IPS-18c (cell line): ENCODE data around the gene OR4K2.
"Not testable (repeated sequence)": the region's sequence is repeated elsewhere in the genome, so short reads cannot be mapped to it uniquely, and the experiment has no call there.

ENCODE experiments used
- H3K4me3 ChIP-seq: 2 replicates; pipeline ENCODE4 v1.7.0; 2013; ENCODE audit warnings: low read depth, mild to moderate bottlenecking, low read length, moderate library complexity; ENCODE audit not compliant: insufficient read depth
- H3K9me3 ChIP-seq: one replicate; pipeline ENCODE4 v1.6.1; 2013; ENCODE audit warnings: mild to moderate bottlenecking, low read length, moderate library complexity; ENCODE audit not compliant: control insufficient read depth, insufficient read depth

Gene OR4K2

GRCh38 chr14:19874842-19875241, at the start of gene OR4K2:
Gene OR4K2, plus strand, starts transcription at chr14:19875142. Its CDS starts 1,126 bp downstream, at chr14:19876268.
- H3K4me3 ChIP-seq = no peak within 1 kb of the TSS
- peaks cover 4% of the 10 kb centered on the region for H3K9me3 ChIP-seq

DNA sequence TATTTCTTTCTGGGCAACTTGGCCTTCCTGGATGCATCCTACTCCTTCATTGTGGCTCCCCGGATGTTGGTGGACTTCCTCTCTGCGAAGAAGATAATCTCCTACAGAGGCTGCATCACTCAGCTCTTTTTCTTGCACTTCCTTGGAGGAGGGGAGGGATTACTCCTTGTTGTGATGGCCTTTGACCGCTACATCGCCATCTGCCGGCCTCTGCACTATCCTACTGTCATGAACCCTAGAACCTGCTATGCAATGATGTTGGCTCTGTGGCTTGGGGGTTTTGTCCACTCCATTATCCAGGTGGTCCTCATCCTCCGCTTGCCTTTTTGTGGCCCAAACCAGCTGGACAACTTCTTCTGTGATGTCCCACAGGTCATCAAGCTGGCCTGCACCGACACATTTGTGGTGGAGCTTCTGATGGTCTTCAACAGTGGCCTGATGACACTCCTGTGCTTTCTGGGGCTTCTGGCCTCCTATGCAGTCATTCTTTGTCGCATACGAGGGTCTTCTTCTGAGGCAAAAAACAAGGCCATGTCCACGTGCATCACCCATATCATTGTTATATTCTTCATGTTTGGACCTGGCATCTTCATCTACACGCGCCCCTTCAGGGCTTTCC, 47.2 kb upstream of the OR4K2 start:
- not testable (repeated sequence) for H3K4me3 ChIP-seq, H3K9me3 ChIP-seq

- no peak overlapping the region for H3K4me3 ChIP-seq
- H3K9me3 ChIP-seq = peaks cover 5% of the 10 kb centered on the region
These were observed 46.6 kb upstream of the OR4K2 start for GRCh38 chr14:19828314-19828713.

- H3K9me3 ChIP-seq = peaks cover 14% of the 10 kb centered on the region
- H3K4me3 ChIP-seq = not testable (repeated sequence)
These were observed 40.6 kb upstream of the OR4K2 start for GRCh38 chr14:19834203-19834848.

DNA sequence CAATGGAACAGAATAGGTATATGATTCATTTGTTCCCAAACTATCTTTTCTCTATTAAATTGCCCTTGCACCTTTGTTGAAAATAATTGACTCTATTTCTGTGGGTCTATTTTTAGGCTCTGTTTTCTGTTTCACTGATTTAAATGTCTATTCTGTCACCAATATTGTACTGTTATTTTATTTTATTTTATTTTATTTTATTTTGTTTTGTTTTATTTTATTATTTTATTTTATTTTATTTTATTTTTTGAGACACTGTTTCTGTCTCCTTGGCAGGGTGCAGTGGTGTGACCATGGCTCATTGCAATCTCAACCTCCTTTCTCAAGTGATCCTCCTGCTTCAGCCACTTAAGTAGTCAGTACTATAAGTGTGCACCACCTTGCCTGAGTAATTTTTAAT, 36.5 kb upstream of the OR4K2 start:
- Histone ChIP-seq H3K9me3 (peaks cover 21% of the 10 kb centered on the region), H3K4me3 (no peak overlapping the region)

DNA sequence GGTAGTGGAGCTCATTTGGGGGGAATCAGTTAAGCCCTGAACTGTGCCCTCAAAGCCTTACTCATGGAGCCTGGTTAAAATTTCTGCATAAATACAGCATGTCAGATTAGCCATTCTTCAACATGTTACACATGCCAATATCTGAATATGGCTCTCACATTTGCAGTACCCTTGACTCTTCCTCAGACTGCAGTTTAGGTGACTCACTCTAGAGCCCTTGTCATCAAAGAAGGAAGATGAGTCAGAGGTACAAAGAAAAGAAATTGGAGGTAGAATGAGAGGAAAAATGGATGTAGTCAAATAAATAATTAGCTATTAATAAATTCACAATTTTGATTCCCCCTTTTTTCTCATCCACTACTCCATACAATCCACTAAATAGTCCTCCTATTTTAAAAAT, 23.6 kb upstream of the OR4K2 start:
- no peak overlapping the region for H3K4me3 ChIP-seq
- H3K9me3 ChIP-seq = peaks cover 4% of the 10 kb centered on the region

DNA sequence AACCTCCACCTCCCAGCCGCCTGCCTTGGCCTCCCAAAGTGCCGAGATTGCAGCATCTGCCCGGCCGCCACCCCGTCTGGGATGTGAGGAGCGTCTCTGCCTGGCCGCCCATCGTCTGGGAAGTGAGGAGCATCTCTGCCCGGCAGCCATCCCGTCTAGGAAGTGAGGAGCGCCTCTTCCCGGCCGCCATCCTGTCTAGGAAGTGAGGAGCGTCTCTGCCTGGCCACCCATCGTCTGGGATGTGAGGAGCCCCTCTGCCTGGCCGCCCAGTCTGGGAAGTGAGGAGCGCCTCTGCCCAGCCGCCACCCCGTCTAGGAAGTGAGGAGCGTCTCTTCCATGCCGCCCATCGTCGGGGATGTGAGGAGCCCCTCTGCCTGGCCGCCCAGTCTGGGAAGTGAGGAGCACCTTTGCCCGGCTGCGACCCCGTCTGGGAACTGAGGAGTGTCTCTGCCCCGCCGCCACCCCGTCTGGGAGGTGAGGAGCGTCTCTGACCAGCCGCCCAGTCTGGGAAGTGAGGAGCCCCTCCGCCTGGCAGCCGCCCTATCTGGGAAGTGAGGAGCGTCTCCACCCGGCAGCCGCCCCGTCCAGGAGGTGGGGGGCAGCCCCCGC, 8.8 kb upstream of the OR4K2 start:
- H3K9me3 ChIP-seq = not testable (repeated sequence)

GRCh38 chr14:19873178-19873577, 1.8 kb upstream of the OR4K2 start:
- Histone ChIP-seq H3K9me3 (peaks cover 9% of the 10 kb centered on the region), H3K4me3 (no peak overlapping the region; the same call in 1 of the 2 replicates)

More for the DNA sequence above, 8.8 kb upstream of the OR4K2 start:
- H3K4me3 ChIP-seq = not testable (repeated sequence)

GRCh38 chr14:19878029-19878642, 3.2 kb downstream of the OR4K2 start:
- H3K4me3 ChIP-seq = no peak overlapping the region

GRCh38 chr14:19895282-19895681, 20.3 kb downstream of the OR4K2 start:
- peaks cover 13% of the 10 kb centered on the region for H3K9me3 ChIP-seq
- H3K4me3 ChIP-seq = no peak overlapping the region

More at GRCh38 chr14:19878029-19878642, 3.2 kb downstream of the OR4K2 start:
- H3K9me3 ChIP-seq = peaks cover 7% of the 10 kb centered on the region

DNA sequence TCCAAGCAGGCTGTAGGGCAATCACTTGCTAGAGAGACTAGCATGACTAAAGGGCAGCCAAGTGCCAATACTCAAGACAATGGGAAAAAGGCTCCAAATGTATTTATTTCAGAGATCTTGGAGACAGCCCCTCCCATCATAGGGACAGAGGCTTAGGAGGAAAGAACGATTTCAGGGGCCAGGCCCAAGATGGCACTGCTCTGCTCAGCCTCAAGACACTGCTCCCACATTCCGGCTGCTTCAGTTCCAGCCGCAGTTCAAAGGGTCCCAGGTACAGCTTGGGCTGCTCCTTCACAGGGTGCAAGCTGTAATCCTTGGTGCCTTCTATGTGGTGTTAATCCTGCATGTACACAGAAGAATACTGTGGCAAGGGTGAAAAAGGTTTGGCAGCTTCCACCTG, 26.1 kb downstream of the OR4K2 start:
- Histone ChIP-seq H3K9me3 (peaks cover 10% of the 10 kb centered on the region), H3K4me3 (no peak overlapping the region)

DNA sequence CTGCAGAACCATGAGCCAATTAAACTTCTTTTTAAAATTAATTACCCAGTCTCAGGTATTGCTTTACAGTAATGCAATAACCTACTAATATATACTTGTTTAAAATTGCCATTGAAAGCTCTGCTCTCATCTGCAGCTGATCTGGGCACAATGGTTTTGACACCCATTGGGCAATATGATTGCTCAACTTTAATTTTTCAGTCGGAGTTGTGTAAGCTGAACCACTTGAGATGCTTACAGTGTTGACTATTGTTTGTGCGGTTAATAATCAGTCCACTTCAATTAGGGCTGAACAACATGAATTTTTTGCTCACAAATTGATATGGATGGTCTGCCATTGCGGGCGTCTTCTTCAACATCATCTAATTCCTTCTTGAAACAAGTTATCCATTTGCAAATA, 27.5 kb downstream of the OR4K2 start:
- Histone ChIP-seq H3K9me3 (peaks cover 10% of the 10 kb centered on the region), H3K4me3 (no peak overlapping the region)

- Histone ChIP-seq H3K4me3 (no peak overlapping the region), H3K9me3 (peaks cover 8% of the 10 kb centered on the region)
These were observed 31.7 kb downstream of the OR4K2 start for GRCh38 chr14:19906665-19907064.

- H3K9me3 ChIP-seq = peaks cover 6% of the 10 kb centered on the region
These were observed 36.2 kb downstream of the OR4K2 start for GRCh38 chr14:19911114-19911513.

DNA sequence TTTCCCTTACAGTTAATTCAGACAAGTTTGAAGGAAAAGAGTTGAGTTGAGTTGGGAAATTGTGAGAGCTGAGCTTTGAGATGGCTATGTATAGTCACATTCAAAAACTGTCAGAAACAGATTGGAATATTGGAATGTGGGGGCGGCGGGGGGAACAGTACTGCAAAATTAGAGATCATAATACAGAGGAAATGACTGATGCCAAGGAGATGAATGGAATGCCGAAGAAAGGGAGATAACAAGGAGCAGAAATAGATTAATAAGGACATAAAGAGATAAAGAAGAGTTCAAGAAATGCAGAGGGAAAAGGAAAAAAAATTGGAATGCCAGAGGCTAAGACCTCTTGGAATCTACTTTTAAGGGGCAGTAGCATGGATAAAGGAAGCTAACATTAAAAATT, 42.3 kb downstream of the OR4K2 start:
- peaks cover 11% of the 10 kb centered on the region for H3K9me3 ChIP-seq

More at GRCh38 chr14:19911114-19911513, 36.2 kb downstream of the OR4K2 start:
- H3K4me3 ChIP-seq = no peak overlapping the region

GRCh38 chr14:19917955-19918518, 43.1 kb downstream of the OR4K2 start:
- peaks cover 11% of the 10 kb centered on the region for H3K9me3 ChIP-seq
- H3K4me3 ChIP-seq = no peak overlapping the region

More for the DNA sequence above, 42.3 kb downstream of the OR4K2 start:
- no peak overlapping the region for H3K4me3 ChIP-seq

- H3K4me3 ChIP-seq = no peak overlapping the region
- H3K9me3 ChIP-seq = peaks cover 11% of the 10 kb centered on the region
These were observed 43.8 kb downstream of the OR4K2 start for GRCh38 chr14:19918553-19919264.
